Measurements from ENCODE around the gene PDE7B.

- TF ChIP-seq POLR2A (IDR thresholded peaks at IDR 0.05; ENCODE audit: low read depth, low read length) (no peak), CEBPB (IDR thresholded peaks at IDR 0.05; ENCODE audit: low read depth, low read length) (peak; percentile 20; the same call in 1 of the 2 replicates), BHLHE40 (IDR thresholded peaks at IDR 0.05; ENCODE audit: low read depth, low read length) (no peak), ELK1 (IDR thresholded peaks at IDR 0.05; ENCODE audit: borderline replicate concordance, low read depth, low read length) (no peak), MXI1 (IDR thresholded peaks at IDR 0.05; ENCODE audit: borderline replicate concordance, low read depth, low read length) (no peak), FOS (IDR thresholded peaks at IDR 0.05; ENCODE audit: low read depth, low read length) (no peak), RFX5 (IDR thresholded peaks at IDR 0.05; ENCODE audit: low read depth, low read length) (no peak), RAD21 (IDR thresholded peaks at IDR 0.05; ENCODE audit: low read length) (no peak), MAFK (IDR thresholded peaks at IDR 0.05; ENCODE audit: low read depth, low read length) (no peak)
- TF ChIP-seq, protein P1, sequence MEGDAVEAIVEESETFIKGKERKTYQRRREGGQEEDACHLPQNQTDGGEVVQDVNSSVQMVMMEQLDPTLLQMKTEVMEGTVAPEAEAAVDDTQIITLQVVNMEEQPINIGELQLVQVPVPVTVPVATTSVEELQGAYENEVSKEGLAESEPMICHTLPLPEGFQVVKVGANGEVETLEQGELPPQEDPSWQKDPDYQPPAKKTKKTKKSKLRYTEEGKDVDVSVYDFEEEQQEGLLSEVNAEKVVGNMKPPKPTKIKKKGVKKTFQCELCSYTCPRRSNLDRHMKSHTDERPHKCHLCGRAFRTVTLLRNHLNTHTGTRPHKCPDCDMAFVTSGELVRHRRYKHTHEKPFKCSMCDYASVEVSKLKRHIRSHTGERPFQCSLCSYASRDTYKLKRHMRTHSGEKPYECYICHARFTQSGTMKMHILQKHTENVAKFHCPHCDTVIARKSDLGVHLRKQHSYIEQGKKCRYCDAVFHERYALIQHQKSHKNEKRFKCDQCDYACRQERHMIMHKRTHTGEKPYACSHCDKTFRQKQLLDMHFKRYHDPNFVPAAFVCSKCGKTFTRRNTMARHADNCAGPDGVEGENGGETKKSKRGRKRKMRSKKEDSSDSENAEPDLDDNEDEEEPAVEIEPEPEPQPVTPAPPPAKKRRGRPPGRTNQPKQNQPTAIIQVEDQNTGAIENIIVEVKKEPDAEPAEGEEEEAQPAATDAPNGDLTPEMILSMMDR (conservative IDR thresholded peaks at IDR 0.05; ENCODE audit: low read depth, low read length) = no peak
- TF ChIP-seq, protein P2, sequence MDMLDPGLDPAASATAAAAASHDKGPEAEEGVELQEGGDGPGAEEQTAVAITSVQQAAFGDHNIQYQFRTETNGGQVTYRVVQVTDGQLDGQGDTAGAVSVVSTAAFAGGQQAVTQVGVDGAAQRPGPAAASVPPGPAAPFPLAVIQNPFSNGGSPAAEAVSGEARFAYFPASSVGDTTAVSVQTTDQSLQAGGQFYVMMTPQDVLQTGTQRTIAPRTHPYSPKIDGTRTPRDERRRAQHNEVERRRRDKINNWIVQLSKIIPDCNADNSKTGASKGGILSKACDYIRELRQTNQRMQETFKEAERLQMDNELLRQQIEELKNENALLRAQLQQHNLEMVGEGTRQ (IDR thresholded peaks at IDR 0.05; ENCODE audit: low read depth, low read length) = no peak
Observed at GRCh38 chr6:136067731-136068341, 216.3 kb downstream of the PDE7B start.
